Measurements from ENCODE around the gene CARS2.
"Not testable (repeated sequence)": the region's sequence is repeated elsewhere in the genome, so short reads cannot be mapped to it uniquely, and the experiment has no call there.

Gene CARS2

GRCh38 chr13:110639935-110640334 is 66.0 kb downstream of the CARS2 start:
- no peak for DNase-seq (ENCODE audit: low read depth in 4 of 4, low spot score in 1 of 4)

DNA sequence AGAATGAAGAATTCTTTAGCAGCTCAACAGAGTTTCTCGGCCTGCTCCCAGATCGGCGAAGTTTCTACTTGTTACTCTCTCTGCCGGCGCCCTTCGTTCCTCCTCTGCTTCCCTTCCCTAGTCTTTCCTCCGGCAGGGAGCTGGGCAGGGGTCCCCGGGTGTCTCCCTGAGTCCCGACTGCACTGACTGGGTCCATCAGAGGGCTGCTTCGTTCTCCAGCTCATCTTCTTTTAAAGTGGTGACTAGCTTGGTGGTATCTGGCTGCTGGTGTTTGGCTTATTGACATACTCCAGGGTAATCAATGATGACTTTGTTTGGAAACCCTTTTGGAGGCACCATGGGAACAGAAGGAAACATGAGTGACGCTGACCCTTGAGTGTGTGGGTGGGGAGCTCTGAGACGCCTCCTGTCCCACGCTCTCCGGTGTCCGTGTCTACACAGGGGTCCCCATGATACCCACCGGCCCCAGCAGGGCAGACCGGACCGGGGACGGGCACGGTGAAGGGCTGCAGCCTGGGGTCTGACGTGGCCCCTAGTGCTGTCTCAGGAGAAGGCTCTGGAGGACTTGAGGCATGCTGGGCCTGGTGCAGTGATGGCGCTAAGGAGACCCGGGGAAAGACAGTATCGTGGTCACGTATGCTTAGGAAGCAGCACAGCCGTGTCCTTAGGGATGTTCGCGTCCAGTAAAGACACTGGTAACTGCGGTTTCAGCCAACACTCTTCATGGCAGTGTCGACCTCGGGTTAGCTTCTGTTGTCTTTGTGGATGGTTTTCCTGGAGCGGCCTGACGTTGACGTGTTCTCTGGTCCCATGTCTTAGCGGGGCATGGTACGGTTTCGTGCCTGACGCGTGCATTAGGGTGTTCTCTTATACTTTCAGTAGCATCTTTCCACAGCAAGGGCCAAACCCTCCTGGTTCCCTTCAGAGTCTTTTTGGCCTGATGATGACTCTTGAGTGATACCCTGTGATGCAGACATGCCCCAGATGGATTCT is 66.8 kb downstream of the CARS2 start:
- DNase-seq (ENCODE audit: low read depth in 4 of 4, low spot score in 1 of 4), result no peak

GRCh38 chr13:110638257-110638656 is 67.7 kb downstream of the CARS2 start:
- DNase-seq (ENCODE audit: low read depth in 4 of 4, low spot score in 1 of 4), result no peak

DNA sequence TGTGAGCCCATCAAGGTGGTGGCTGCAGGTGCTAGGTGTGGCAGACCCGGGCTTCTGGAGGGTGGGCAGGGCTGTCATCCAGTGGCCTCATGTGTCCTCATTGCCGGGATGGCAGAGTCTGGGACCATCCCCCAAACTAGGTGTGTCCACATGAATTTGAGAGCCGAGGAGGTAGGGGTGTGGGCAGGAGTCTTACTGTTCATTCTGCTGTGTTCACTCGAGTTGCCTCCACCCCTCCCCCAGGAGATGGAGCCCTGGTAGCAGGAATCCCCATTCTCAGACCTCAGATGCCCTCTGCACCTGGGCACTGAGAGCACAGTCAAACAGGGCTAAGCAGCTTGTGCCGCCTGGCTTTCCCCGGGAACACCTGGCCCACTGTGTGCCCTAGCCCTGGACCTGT is 68.2 kb downstream of the CARS2 start:
- no peak for DNase-seq (ENCODE audit: low read depth in 4 of 4, low spot score in 1 of 4)

GRCh38 chr13:110637275-110637674 is 68.6 kb downstream of the CARS2 start:
- DNase-seq (ENCODE audit: low read depth in 4 of 4, low spot score in 1 of 4), result no peak

DNA sequence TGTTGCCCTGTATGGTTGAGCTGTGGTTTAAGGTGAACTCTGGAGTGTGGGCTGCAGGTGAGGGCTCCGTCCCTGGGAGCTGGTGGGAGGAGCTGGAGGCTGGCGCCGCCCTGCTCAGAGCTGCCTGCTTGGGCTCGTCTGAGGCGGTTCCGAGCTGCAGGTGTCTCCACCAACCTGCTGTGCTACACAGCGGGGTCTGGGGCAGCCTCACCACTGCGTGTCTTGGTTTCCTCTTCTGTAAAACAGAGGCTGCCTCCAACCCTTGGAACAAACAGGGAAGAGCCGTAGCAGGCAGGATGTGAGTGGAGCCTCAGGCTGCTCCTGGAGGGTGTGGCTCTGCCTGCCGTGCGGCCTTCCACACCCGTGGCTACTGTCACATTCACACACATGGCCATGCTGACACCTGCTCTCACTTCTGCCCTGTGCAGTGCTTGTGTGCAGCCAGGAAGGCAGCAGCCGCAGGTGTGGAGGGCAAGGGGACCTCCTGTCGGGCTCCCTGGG is 69.2 kb downstream of the CARS2 start:
- DNase-seq (ENCODE audit: low read depth in 4 of 4, low spot score in 1 of 4), result no peak

DNA sequence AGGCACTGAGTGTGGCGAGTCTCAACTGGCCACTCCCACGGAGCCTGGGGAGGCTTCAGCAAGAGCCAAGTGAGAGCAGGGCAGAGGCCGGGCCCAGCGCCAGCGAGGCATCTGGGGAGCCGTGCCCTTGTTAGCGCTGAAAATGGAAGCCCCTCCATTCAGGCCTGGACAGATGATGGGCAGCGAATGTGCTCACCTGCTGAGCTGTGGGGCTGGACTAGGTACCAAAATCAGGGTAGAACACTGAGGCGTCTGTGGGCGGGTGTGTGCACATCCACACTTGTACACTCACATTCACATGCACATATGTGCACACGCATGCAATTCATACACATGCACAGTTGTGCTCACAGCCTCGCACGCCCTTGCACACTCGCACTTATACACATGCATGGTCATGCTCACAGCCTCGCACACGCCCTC is 69.9 kb downstream of the CARS2 start:
- DNase-seq (ENCODE audit: low read depth in 4 of 4, low spot score in 1 of 4), result no peak

- DNase-seq (ENCODE audit: low read depth in 4 of 4, low spot score in 1 of 4), result no peak
Measured at GRCh38 chr13:110635405-110636002, 70.4 kb downstream of the CARS2 start.

DNA sequence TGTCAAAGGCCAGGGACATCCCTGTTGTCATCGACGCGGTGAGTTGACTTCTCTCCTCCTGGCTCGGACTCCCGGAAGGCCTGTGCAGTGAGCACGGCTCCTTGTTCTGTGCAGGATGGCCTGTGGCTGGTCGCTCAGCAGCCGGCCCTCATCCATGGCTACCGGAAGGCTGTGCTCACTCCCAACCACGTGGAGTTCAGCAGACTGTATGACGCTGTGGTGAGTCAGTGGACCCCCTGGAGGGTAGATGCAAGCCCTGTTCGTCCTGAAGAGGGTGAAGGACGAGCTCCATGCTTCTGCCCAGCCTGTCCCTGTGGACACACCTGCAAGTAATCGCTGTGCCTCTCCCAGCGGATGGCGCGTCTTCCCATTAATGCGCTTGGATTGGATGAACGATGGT is 71.4 kb downstream of the CARS2 start:
- DNase-seq (ENCODE audit: low read depth in 4 of 4, low spot score in 1 of 4), result no peak

DNA sequence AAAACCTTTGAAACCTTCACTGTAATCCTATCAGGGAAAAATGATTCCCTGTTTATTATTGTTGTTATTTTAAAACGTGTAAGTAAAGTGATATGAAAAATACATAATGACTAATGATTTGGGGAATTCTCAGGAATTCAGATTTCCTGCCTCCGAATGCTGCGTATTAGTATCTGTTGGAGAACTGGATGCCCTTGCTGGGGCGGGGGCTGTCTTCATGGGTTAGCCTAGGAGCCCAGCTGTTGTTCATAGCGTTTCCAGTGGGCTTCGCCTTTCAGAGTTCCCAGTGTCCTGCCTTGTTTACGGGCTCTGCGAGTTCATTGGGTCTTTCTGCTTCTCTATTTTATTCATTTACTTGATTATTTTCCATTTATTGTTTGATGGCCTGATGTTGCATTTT is 72.1 kb downstream of the CARS2 start:
- no peak for DNase-seq (ENCODE audit: low read depth in 4 of 4, low spot score in 1 of 4)

GRCh38 chr13:110632255-110632654 is 73.7 kb downstream of the CARS2 start:
- DNase-seq (ENCODE audit: low read depth in 4 of 4, low spot score in 1 of 4), result not testable (repeated sequence)

DNA sequence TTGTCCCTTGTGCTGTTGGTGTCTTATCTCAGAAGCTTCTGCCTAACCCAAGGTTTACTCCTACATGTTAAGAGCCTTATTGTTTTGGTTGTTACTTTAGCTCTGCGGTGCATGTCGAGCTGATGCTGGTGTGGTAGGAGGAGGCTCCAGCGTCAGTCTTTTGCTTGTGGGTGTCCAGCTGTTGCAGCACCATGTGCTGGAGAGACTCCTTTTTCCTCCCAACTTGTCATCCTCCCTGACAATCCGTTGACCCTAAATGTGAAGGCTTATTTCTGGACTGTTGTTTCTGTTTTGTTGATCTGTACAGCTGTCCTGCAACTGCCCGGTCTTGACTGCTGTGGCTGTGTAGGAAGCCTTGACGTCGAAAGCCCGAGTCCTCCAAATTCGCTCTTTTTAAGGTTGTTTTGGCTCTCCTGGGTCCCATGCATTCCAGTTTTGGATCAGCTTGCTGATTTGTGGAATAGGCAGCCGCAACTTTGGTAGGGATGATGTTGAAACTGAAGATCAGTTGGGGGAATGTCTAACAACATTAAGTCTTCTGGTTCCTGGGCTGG is 75.3 kb downstream of the CARS2 start:
- DNase-seq (ENCODE audit: low read depth in 4 of 4, low spot score in 1 of 4), result no peak

GRCh38 chr13:110629735-110630134 is 76.2 kb downstream of the CARS2 start:
- DNase-seq (ENCODE audit: low read depth in 4 of 4, low spot score in 1 of 4), result no peak

DNA sequence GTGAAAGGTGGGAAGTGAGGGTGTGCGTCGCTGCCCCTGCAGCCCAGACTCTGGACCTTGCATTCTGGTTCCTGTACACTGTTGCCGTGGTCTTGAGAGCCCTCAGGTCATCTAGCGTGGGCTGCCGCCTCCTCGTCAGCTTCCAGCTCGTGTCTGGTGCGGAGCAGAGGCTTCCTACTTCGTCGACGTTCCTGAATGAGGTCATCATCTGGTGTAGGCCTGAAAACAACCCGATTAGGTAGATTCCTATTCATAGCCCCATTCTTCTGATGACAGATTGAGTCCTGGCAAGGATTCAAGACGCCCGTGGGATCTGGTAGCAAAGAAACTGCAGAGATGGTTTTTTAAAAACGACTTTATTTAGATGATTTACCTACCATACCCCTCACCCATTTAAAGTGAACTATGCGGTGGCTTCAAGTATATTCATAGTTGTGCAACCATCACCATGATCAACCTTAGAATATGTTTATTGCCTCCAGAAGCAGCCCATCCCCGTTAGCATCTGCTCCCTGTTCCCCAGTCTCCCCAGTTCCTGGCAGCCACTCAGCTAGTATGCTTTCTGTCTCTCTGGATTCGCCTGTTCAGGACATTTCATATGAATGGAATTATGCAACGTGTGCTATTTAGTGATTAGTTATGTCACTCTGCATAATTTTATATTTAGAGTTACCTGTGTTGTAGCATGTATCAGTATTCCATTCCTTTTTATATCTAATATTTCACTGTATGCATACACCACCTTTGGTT is 76.8 kb downstream of the CARS2 start:
- no peak for DNase-seq (ENCODE audit: low read depth in 4 of 4, low spot score in 1 of 4)

GRCh38 chr13:110628477-110628793 is 77.5 kb downstream of the CARS2 start:
- no peak for DNase-seq (ENCODE audit: low read depth in 4 of 4, low spot score in 1 of 4)

- no peak for DNase-seq (ENCODE audit: low read depth in 4 of 4, low spot score in 1 of 4)
Measured at GRCh38 chr13:110627761-110628476, 78.0 kb downstream of the CARS2 start.

DNA sequence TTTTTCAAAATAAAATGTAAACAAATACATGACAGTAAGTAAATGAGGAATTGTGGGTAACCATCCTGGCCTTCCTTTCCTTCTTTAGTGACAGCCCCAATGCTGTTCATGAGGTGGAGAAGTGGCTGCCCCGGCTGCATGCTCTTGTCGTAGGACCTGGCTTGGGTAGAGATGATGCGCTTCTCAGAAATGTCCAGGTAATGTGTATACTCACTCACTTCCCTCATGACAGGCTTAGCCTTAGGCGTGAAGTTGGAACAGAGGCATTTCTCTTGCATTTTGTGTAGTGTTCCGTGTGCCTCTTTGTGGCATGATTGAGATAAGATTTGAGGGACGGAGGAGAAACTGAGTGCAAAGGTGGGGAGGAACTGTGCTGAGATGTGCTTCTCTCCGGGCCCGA is 78.6 kb downstream of the CARS2 start:
- DNase-seq (ENCODE audit: low read depth in 4 of 4, low spot score in 1 of 4), result no peak

- no peak for DNase-seq (ENCODE audit: low read depth in 4 of 4, low spot score in 1 of 4)
Measured at GRCh38 chr13:110626521-110626920, 79.4 kb downstream of the CARS2 start.

DNA sequence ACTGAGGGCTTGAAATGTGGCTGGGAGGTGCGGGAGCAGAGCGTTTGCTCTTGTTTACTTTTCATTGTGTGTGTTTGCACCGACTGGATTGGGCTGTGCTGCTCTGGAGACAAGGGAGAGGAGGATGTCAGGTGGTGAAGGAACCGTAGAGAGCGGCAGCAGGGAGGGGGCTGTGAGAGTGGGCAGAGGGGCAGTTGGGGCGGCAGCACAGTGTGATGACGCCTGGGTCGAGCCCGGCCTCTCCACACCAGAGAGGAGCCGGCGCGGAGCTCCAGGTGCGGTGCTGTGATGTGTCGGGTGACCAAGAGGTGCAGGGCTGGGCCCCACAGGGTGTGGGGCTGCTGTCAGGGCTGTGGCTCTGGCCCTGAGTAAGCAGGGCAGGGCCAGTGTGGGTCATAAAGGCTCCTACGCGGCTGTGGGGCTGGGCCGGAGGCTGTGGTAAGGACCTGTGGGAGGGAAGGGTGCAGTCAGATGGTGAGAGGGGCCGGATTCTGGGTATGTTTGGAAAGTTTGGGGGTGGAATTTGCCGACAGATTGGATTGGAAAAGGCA is 80.1 kb downstream of the CARS2 start:
- DNase-seq (ENCODE audit: low read depth in 4 of 4, low spot score in 1 of 4), result no peak
